Activated naive CD8-positive, alpha-beta T cell treated with anti-CD3 and anti-CD28 coated beads for 36 hours (primary cell): ENCODE results near the gene ELFN1. TPM values are rescaled to one million over a fixed set of nuclear protein-coding genes. Genes with fewer than 3 reads are reported as not detected.

Experiments
- DNase-seq: peaks from one replicate; pipeline ENCODE4 v3.0.0; 2021
- H3K27ac Mint-ChIP-seq: one replicate; pipeline ENCODE4 v1.8.0; 2022; ENCODE audit warnings: mild to moderate bottlenecking, moderate library complexity, mixed read lengths
- H3K27me3 Mint-ChIP-seq: one replicate; pipeline ENCODE4 v1.8.0; 2022; ENCODE audit warnings: mild to moderate bottlenecking, mixed read lengths
- H3K36me3 Mint-ChIP-seq: one replicate; pipeline ENCODE4 v1.8.0; 2021; ENCODE audit warnings: mild to moderate bottlenecking, mixed read lengths
- H3K4me1 Mint-ChIP-seq: one replicate; pipeline ENCODE4 v1.8.0; 2021; ENCODE audit warnings: mixed read lengths
- H3K4me3 Mint-ChIP-seq: one replicate; pipeline ENCODE4 v1.8.0; 2022; ENCODE audit warnings: mild to moderate bottlenecking, moderate library complexity, mixed read lengths
- H3K9me3 Mint-ChIP-seq: one replicate; pipeline ENCODE4 v1.8.0; 2022; ENCODE audit warnings: mixed read lengths
- total RNA-seq, 2 experiments: library from RNA; stranded (reverse); gene quantifications; one replicate each; pipeline ENCODE4 v1.2.3, GENCODE V29; 2021

Gene ELFN1
- total RNA-seq, result under 1 TPM; 0.14 to 0.19 TPM

GRCh38 chr7:1669954-1670893 is at the start of gene ELFN1:
ELFN1 (plus strand) TSS chr7:1670277; CDS start chr7:1744597, 74,320 bp downstream.
- no peaks in the 10 kb centered on the region for H3K9me3 Mint-ChIP-seq
- no peaks in the 10 kb centered on the region for H3K36me3 Mint-ChIP-seq
- H3K27me3 Mint-ChIP-seq, result peaks cover 55% of the 10 kb centered on the region
- H3K4me3 Mint-ChIP-seq, result no peak within 1 kb of the TSS
- no peak within 1 kb of the TSS for H3K27ac Mint-ChIP-seq
- H3K4me1 Mint-ChIP-seq, result no peaks in the 10 kb centered on the region
- no peak for DNase-seq

- no peak for DNase-seq
- no peaks in the 10 kb centered on the region for H3K4me1 Mint-ChIP-seq
- H3K36me3 Mint-ChIP-seq, result no peaks in the 10 kb centered on the region
- H3K27ac Mint-ChIP-seq, result no peak overlapping the region
- H3K4me3 Mint-ChIP-seq, result no peak overlapping the region
- H3K27me3 Mint-ChIP-seq, result no peaks in the 10 kb centered on the region
- peaks cover 2% of the 10 kb centered on the region for H3K9me3 Mint-ChIP-seq
These were observed 49.2 kb upstream of the ELFN1 start for GRCh38 chr7:1620835-1621234.

GRCh38 chr7:1621718-1622117 is 48.4 kb upstream of the ELFN1 start:
- Mint-ChIP-seq H3K4me3 (no peak overlapping the region), H3K9me3 (peaks cover 2% of the 10 kb centered on the region), H3K36me3 (no peaks in the 10 kb centered on the region), H3K27me3 (no peaks in the 10 kb centered on the region), H3K4me1 (no peaks in the 10 kb centered on the region), H3K27ac (no peak overlapping the region)
- DNase-seq, result no peak

- no peak for DNase-seq
- no peak overlapping the region for H3K4me3 Mint-ChIP-seq
- no peaks in the 10 kb centered on the region for H3K27me3 Mint-ChIP-seq
- no peaks in the 10 kb centered on the region for H3K36me3 Mint-ChIP-seq
- H3K9me3 Mint-ChIP-seq, result peaks cover 4% of the 10 kb centered on the region
- H3K27ac Mint-ChIP-seq, result no peak overlapping the region
- no peaks in the 10 kb centered on the region for H3K4me1 Mint-ChIP-seq
These were observed 47.6 kb upstream of the ELFN1 start for GRCh38 chr7:1622441-1622840.

GRCh38 chr7:1623810-1624209 is 46.3 kb upstream of the ELFN1 start:
- Mint-ChIP-seq H3K9me3 (peaks cover 3% of the 10 kb centered on the region), H3K36me3 (no peaks in the 10 kb centered on the region), H3K27me3 (no peaks in the 10 kb centered on the region), H3K27ac (no peak overlapping the region), H3K4me1 (no peaks in the 10 kb centered on the region), H3K4me3 (no peak overlapping the region)
- no peak for DNase-seq

GRCh38 chr7:1624999-1625927 is 44.8 kb upstream of the ELFN1 start:
- Mint-ChIP-seq H3K4me1 (no peaks in the 10 kb centered on the region), H3K27ac (no peak overlapping the region), H3K36me3 (no peaks in the 10 kb centered on the region), H3K9me3 (peaks cover 3% of the 10 kb centered on the region), H3K27me3 (no peaks in the 10 kb centered on the region), H3K4me3 (no peak overlapping the region)
- no peak for DNase-seq

- Mint-ChIP-seq H3K4me3 (no peak overlapping the region), H3K27ac (no peak overlapping the region), H3K36me3 (no peaks in the 10 kb centered on the region), H3K9me3 (peaks cover 3% of the 10 kb centered on the region), H3K27me3 (peaks cover 5% of the 10 kb centered on the region), H3K4me1 (no peaks in the 10 kb centered on the region)
- no peak for DNase-seq
These were observed 43.3 kb upstream of the ELFN1 start for GRCh38 chr7:1626769-1627168.

GRCh38 chr7:1630700-1631336 is 39.3 kb upstream of the ELFN1 start:
- peaks cover 13% of the 10 kb centered on the region for H3K27me3 Mint-ChIP-seq
- H3K9me3 Mint-ChIP-seq, result peaks cover 10% of the 10 kb centered on the region
- no peak overlapping the region for H3K27ac Mint-ChIP-seq
- no peak for DNase-seq
- no peak overlapping the region for H3K4me3 Mint-ChIP-seq
- peaks cover 3% of the 10 kb centered on the region for H3K36me3 Mint-ChIP-seq
- no peaks in the 10 kb centered on the region for H3K4me1 Mint-ChIP-seq

- H3K9me3 Mint-ChIP-seq, result peaks cover 10% of the 10 kb centered on the region
- H3K36me3 Mint-ChIP-seq, result peaks cover 5% of the 10 kb centered on the region
- no peak overlapping the region for H3K27ac Mint-ChIP-seq
- H3K4me1 Mint-ChIP-seq, result no peaks in the 10 kb centered on the region
- no peak overlapping the region for H3K4me3 Mint-ChIP-seq
- no peak for DNase-seq
- H3K27me3 Mint-ChIP-seq, result peaks cover 13% of the 10 kb centered on the region
These were observed 38.4 kb upstream of the ELFN1 start for GRCh38 chr7:1631678-1632077.

- Mint-ChIP-seq H3K27ac (no peak overlapping the region), H3K4me3 (no peak overlapping the region), H3K4me1 (no peaks in the 10 kb centered on the region), H3K9me3 (peaks cover 12% of the 10 kb centered on the region), H3K27me3 (peaks cover 13% of the 10 kb centered on the region), H3K36me3 (peaks cover 5% of the 10 kb centered on the region)
- DNase-seq, result no peak
These were observed 37.6 kb upstream of the ELFN1 start for GRCh38 chr7:1632506-1632905.

GRCh38 chr7:1632916-1633785 is 36.9 kb upstream of the ELFN1 start:
- Mint-ChIP-seq H3K27ac (no peak overlapping the region), H3K4me3 (no peak overlapping the region), H3K9me3 (peaks cover 12% of the 10 kb centered on the region), H3K36me3 (peaks cover 5% of the 10 kb centered on the region), H3K27me3 (peaks cover 13% of the 10 kb centered on the region), H3K4me1 (no peaks in the 10 kb centered on the region)
- no peak for DNase-seq

GRCh38 chr7:1635401-1635800 is 34.7 kb upstream of the ELFN1 start:
- H3K36me3 Mint-ChIP-seq, result peaks cover 5% of the 10 kb centered on the region
- H3K27me3 Mint-ChIP-seq, result peaks cover 13% of the 10 kb centered on the region
- no peak overlapping the region for H3K4me3 Mint-ChIP-seq
- DNase-seq, result no peak
- H3K27ac Mint-ChIP-seq, result no peak overlapping the region
- peaks cover 14% of the 10 kb centered on the region for H3K9me3 Mint-ChIP-seq
- no peaks in the 10 kb centered on the region for H3K4me1 Mint-ChIP-seq

GRCh38 chr7:1637155-1637554 is 32.9 kb upstream of the ELFN1 start:
- Mint-ChIP-seq H3K27ac (no peak overlapping the region), H3K4me3 (no peak overlapping the region), H3K36me3 (peaks cover 5% of the 10 kb centered on the region), H3K4me1 (no peaks in the 10 kb centered on the region), H3K9me3 (peaks cover 14% of the 10 kb centered on the region), H3K27me3 (peaks cover 7% of the 10 kb centered on the region)
- no peak for DNase-seq

GRCh38 chr7:1638215-1638661 is 31.8 kb upstream of the ELFN1 start:
- no peak for DNase-seq
- Mint-ChIP-seq H3K36me3 (peaks cover 5% of the 10 kb centered on the region), H3K9me3 (peaks cover 14% of the 10 kb centered on the region), H3K4me1 (no peaks in the 10 kb centered on the region), H3K27me3 (peaks cover 10% of the 10 kb centered on the region), H3K27ac (no peak overlapping the region), H3K4me3 (no peak overlapping the region)
